ENCODE results near the gene GPR107.

Gene GPR107

GRCh38 chr9:130107234-130107861, 53.6 kb downstream of the GPR107 start:
- peak; percentile 64 to 90 for DNase-seq (ENCODE audit: low read depth in 2 of 2, low spot score in 1 of 2)

GRCh38 chr9:130107955-130108354, 54.2 kb downstream of the GPR107 start:
- DNase-seq (ENCODE audit: low read depth in 2 of 2, low spot score in 1 of 2), result no peak

- no peak for DNase-seq (ENCODE audit: low read depth in 2 of 2, low spot score in 1 of 2)
Observed at GRCh38 chr9:130110166-130110565, 56.5 kb downstream of the GPR107 start.

- no peak for DNase-seq (ENCODE audit: low read depth in 2 of 2, low spot score in 1 of 2)
Observed at GRCh38 chr9:130110596-130111021, 56.9 kb downstream of the GPR107 start.

DNA sequence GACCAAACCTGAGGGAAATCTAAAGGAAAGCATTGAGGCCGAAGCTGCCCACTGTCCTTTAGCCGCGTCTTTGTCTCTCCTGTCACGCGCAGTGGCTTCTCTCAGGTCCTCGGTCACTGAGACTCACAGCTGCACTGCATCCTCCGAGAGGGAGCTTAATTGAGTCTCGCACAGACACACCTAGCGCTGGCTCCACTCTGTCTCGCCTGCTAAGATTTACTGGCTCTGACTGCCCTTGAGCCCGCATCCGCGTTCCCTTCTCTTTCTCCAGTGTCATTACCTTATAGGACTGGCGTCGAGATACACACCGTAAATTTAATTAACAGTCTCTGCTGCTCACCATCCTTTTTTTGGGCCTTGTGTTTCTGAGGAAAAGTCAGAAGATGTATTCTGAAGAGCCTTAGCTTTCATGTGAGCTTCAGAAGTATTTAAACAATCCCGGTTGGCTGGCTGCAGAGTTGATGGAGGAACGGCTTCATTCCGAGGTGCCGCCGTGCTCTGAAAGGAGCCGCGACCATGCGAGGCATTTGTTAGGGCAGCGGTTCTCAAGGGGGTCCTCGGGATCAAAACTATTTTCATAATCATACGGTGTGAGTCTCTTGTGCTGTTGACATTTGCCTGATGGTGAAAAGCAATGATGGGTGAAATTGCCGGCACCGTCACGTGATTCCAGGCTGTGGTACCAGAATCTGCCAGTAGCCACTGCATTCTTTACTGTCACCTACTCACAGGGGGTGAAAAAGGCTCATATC, 58.3 kb downstream of the GPR107 start:
- DNase-seq (ENCODE audit: low read depth in 2 of 2, low spot score in 1 of 2), result no peak

- no peak for DNase-seq (ENCODE audit: low read depth in 2 of 2, low spot score in 1 of 2)
Observed at GRCh38 chr9:130112538-130113151, 58.9 kb downstream of the GPR107 start.

DNA sequence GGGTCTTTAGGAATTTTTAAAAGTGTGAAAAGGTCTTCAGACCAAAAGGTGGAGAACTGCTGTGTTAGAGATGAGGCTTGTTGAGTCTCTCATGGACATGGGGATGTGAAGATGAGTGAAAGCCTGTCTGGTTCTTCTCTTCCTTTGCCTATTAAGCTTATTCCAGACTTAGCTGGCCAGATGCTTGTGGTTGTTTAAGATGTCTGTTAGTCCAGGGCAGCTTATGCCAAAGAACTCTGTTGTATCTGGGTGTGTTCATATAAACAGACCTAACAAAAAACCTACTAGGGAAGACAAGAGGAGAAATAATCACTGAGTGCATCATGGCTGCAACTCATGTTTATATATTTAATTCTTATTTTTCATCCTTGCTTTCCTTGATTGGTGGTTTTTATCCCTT, 61.0 kb downstream of the GPR107 start:
- no peak for DNase-seq (ENCODE audit: low read depth in 2 of 2, low spot score in 1 of 2)

GRCh38 chr9:130116346-130116745, 62.6 kb downstream of the GPR107 start:
- no peak for DNase-seq (ENCODE audit: low read depth in 2 of 2, low spot score in 1 of 2)

DNA sequence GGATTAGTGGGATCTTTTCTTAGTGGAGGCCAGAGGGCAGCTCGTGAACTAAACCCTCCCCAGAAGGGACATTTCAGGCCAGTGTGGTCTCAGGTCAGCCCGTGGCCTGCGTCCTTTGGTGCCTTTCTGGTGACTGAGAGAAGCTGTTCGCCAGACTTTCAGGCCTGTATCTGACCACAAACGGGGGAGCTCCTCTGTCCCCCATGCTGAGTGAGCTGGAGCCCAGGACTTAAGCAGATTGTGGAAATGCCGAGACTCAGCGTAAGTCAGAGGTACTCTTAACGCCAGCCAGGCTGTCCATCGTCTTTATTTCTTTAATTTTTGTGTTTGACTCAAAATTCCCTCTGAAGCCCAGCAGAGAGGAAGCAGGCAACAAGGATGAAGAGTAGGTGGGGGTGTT, 63.7 kb downstream of the GPR107 start:
- no peak for DNase-seq (ENCODE audit: low read depth in 2 of 2, low spot score in 1 of 2)

DNA sequence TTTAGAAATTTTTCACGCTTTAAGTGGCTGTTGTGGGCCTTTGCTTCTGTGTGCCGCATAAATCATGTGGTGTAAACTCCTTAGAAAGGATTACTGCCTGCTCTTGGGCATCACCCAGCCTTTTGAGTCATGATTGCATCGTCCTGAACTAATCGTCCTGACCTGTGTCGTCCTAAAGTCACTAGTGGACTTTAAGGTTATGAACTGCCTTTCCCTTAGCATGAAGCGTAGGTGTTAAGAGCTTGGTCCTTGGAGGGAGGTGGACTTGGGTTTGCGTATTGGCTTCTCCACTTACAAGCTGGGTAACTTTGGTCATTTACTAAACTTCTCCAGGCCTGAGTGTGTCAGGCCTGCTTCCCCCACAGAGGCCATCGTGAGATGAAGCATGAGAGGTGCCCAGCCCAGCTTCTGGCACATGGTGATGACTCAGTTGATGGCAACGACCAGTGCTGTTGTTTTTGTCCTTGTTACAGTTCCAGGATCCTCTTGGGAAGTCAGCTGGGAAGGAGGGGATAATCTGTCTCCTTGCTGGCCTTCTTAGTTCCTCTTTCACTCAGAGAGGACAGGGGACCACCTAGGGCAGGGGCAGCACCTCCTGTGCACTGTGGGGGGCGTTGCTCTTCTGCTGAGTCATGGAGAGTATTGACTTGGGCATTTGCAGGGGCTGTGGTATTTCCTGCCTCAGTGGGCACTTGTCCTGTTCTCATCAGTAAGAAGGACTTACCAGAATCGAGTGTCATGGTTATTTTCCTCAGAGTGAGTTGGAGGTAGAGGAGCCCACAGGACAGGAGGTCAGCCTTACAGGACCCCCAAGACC, 64.3 kb downstream of the GPR107 start:
- DNase-seq (ENCODE audit: low read depth in 2 of 2, low spot score in 1 of 2), result no peak

- DNase-seq (ENCODE audit: low read depth in 2 of 2, low spot score in 1 of 2), result no peak
Observed at GRCh38 chr9:130118841-130119518, 65.3 kb downstream of the GPR107 start.

DNA sequence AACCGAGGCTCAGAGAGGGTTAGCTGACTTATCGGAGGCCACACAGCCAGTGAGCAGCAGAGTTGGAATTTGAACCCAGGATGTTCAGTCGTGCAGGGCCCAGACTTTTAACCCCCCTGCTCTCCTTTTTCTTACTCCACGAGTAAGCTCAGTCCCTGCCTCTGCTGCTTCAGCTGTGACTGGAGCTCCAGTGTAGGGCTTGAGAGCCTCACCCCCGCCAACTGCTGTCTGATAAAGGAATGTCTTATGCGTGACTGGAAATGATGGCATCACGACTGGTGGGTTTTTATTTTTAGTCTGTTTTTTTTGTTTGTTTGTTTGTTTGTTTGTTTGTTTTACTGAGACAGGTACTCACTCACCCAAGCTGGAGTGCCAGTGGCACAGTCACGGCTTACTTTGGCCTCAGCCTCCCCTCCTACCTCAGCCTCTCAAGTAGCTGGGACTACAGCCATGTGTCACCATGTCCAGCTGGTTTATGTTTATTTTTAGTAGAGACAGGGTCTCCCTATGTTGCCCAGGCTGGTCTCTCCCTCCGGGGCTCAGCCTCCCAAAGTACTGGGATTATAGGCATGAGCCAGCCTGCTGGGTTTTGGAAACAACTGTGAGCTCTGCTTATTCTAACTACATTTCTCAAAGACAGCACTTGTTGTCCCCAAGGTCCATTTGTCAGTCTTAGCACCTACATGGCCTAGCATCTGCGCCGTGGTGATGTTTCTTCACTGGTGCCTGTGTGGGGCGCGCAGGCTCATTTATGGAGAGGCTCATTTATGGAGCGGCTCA, 66.0 kb downstream of the GPR107 start:
- no peak for DNase-seq (ENCODE audit: low read depth in 2 of 2, low spot score in 1 of 2)

DNA sequence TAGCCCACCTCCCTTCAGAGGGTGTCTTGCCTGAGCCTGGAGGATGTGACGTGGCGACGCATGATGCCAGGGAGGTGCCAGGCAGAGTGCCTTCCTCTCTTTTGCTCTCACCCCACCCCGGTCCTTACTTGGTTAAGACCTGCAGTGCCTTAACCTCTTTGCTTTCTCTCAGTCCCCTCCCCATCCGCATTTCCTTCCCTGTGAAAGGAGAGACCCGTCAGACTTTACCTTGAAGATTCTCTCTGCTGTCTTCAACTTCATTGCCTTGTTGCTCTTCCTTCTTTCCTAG, 66.5 kb downstream of the GPR107 start:
- no peak for DNase-seq (ENCODE audit: low read depth in 2 of 2, low spot score in 1 of 2)

- no peak for DNase-seq (ENCODE audit: low read depth in 2 of 2, low spot score in 1 of 2)
Observed at GRCh38 chr9:130120832-130121231, 67.1 kb downstream of the GPR107 start.

DNA sequence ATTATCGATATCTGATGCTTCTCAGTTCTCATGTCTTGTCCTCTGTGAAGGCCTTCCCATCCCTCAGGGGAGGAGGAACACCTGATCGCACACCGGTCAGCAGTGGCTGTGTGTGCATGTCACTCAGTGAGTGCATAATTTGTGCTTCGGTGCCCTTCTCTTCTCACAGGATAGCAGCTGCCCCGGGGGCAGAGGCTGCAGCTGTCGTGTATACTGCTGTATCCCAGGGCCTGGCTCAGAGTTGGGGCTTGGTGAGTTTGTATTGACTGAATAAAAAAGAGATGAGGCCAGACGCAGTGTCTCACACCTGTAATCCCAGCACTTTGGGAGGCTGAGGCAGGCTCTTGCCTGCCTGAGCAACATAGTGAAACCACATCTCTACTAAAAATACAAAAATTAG, 68.8 kb downstream of the GPR107 start:
- no peak for DNase-seq (ENCODE audit: low read depth in 2 of 2, low spot score in 1 of 2)

DNA sequence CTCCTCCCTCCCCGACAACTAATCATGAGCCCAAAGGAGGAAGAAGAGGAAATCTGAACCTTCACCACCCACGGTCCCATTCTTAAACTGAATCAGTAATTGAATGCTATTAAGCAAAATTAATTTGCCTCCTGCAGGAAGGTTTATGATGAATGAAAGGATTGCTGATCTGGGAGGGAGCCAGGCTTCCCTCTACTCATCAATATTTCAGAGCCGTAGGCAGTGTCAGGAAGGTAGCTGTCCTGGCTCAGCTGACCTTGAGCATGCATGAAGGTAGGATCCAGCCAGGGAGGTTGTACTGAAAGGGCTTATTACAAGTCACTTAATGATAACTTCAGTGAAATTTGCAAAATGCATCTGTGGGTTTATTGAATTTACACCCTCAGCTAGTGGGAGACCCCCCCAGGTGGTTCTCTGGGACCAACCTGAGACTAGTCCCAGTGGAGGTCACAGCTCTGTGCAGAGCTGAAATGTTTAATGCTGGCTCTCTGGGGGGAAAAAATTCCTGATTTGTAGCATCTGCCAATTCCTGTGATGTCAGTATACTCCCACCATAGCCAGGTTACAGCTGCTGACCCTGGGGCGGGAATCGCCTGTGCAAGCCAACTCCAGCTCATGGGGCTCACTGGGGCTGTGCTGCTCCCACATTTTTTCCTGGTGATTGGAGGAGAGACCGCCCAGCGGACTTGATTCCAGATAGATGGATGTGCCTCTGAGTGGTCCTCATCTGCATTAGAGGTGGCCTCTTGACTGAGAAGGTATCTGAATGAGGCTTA, 70.6 kb downstream of the GPR107 start:
- DNase-seq (ENCODE audit: low read depth in 2 of 2, low spot score in 1 of 2), result no peak

GRCh38 chr9:130126721-130127433, 73.2 kb downstream of the GPR107 start:
- no peak for DNase-seq (ENCODE audit: low read depth in 2 of 2, low spot score in 1 of 2)

DNA sequence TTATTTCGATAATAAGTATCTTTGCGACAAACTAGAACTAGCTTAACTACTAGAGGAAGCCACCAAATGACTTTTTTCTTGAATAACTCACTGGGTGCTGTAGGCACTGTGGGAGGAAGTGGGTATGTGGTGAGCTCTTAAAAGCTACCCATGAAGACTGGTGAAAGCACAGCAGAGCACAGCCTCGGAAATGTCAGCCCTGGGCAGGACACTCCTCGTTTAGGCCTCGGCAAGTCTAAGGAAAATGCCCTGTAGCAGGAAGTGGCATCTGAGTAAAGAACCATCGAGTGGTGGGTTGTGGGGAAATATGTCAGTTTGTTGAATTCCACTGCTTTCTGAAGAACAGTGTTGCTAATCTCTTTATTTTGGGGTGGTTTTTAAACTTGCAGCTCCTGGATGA, 74.5 kb downstream of the GPR107 start:
- DNase-seq (ENCODE audit: low read depth in 2 of 2, low spot score in 1 of 2), result peak; percentile 46 to 69
